Activated CD8-positive, alpha-beta memory T cell treated with anti-CD3 and anti-CD28 coated beads, Interleukin-2, amount 50 U/mL, for 24 hours (primary cell): ENCODE results near the gene CCNDBP1.

Experiments
- DNase-seq: peaks from one replicate; pipeline ENCODE4 v3.0.0-alpha.2; 2020; ENCODE audit errors: extremely low read depth

The CCNDBP1 gene

DNA sequence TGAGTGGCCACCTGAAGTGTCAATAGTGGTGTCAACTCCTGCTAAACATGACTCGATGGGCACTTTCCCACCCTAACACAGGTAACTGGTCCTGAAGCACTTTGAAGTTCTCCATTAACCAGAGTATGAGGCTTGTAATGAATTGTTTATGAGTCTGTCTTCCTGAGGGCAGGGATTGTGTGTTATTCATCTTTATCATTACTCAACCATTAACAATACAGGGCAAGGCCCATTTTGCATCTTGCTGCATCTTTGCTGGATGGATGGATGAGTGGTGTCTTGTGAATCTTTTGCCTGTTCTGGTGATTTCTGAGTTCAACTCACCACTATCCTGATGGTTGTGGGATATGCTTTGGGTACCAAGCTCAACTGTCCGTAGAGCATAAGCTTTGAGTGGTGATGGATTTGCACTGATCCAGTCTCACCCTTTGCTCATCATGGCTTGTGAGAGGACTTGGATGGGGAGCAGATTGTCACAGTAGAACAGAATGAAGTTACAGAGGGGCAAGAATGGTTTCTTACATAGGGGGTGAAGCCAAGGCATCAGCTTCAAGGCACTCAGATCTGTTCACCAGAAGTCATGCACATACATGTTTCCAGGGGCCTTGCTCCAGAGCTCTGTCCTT, 57.9 kb downstream of the CCNDBP1 start:
- no peak for DNase-seq

DNA sequence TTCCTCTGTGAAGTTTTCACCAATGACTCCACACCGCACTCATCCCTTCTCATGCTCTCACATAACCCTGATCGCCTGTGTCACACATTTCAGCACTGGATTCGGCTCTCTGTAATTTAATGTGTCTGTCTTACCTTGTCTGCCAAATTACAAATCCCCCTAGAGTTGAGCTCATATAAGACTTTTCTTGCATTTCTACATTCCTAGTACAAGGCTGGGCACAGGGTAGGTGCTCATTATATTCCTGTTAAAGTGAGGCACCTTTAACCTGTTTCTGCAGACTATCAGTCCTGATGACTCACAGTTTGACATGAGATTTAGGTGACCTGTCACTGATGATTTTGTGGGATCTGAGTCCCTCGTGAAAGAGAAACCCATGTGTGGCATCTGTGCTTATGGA, 58.9 kb downstream of the CCNDBP1 start:
- no peak for DNase-seq

DNA sequence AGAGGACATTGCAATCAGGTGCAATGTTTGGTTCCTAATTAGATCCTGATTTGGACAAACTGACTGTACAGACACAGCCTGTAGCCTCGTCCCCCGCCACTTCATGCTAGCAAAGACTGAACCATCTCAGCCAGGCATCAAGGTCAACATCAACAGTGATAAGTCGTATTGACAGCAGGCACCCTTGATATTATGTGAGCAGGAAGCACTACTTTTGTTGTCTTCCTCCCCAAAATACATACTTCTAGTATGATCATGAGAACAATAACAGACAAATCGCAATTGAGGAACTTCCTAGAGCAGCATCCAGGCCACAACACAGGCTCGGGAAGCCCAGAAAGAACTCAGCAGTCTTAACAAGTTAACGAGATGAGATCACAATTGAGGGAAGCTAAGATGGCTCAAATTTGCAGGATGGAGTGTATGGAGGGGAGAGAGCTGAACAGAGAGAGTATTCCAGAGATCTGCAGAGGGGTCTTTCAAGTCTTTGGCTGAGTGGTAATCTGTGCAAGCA, 61.1 kb downstream of the CCNDBP1 start:
- no peak for DNase-seq
